Tibial nerve (tissue), 4 donors: ENCODE data around the gene BCL2. TPM values are rescaled to one million over a fixed set of nuclear protein-coding genes. Genes with fewer than 3 reads are reported as not detected.

Experiments
- DNase-seq, 2 donors: peaks; one replicate each; pipeline ENCODE4 v3.0.0-alpha.2; 2019; ENCODE audit warnings: low spot score in 2 of 2
- H3K27ac ChIP-seq, 4 donors: fragments of 200-600 bp; sonication (generic) in 3 of 4; one replicate each; pipeline ENCODE4 v1.5.1; 2017 to 2019; ENCODE audit warnings: mild to moderate bottlenecking in 1 of 4
- H3K27me3 ChIP-seq, 2 donors: fragments of 200-600 bp; sonication (generic) in 1 of 2; one replicate each; pipeline versions ENCODE4 v1.5.1 to v1.6.0; 2017 to 2019
- H3K36me3 ChIP-seq, 3 donors: fragments of 200-600 bp; sonication (generic); one replicate each; pipeline ENCODE4 v1.5.1; 2018 to 2019
- H3K4me1 ChIP-seq, 4 donors: fragments of 200-600 bp; sonication (generic) in 3 of 4; one replicate each; pipeline ENCODE4 v1.5.1; 2017 to 2019
- H3K4me3 ChIP-seq, 4 donors: fragments of 200-600 bp; sonication (generic) in 3 of 4; one replicate each; pipeline ENCODE4 v1.5.1; 2017 to 2019; ENCODE audit warnings: mild to moderate bottlenecking in 1 of 4, moderate library complexity in 1 of 4
- H3K9me3 ChIP-seq, 4 donors: fragments of 200-600 bp; sonication (generic) in 3 of 4; one replicate each; pipeline ENCODE4 v1.5.1; 2017 to 2019
- EP300 ChIP-seq, 2 donors: sonication (generic); formaldehyde crosslinking; IDR thresholded peaks; one replicate each; pipeline ENCODE4 v1.6.1; 2017; ENCODE audit warnings: antibody characterized with exemption in 2 of 2, mild to moderate bottlenecking in 1 of 2
- POLR2A ChIP-seq, 2 donors: fragments of 450-650 bp; IDR thresholded peaks; one replicate each; pipeline ENCODE4 v1.6.1; 2017; ENCODE audit warnings: antibody characterized with exemption in 2 of 2, mild to moderate bottlenecking in 2 of 2, moderate library complexity in 2 of 2
- WGBS, 2 donors: methylation state at CpG; one replicate each; pipeline ENCODE4 v1.1.5; 2018; 5-methylcytosine and 5-hydroxymethylcytosine counted together
- total RNA-seq, 4 donors: library from RNA; depleted of rRNA; stranded (reverse); fragments of >200 nt; gene quantifications; one replicate each; pipeline ENCODE4 v1.1.0, GENCODE V29; 2016
- TF ChIP-seq, protein P1 (sequence below), 5 experiments: fragments of 200-600 bp in 3 of 5; fragments of 450-650 bp in 2 of 5; sonication (generic) in 3 of 5; IDR thresholded peaks; one replicate each; pipeline ENCODE4 v1.5.1; 2016 to 2019; ENCODE audit warnings: antibody characterized with exemption in 5 of 5, mild to moderate bottlenecking in 3 of 5, moderate library complexity in 2 of 5

The BCL2 gene
- total RNA-seq, 4 donors from 2014 or later, result 54.7 to 79.1 (median 67.0) TPM

DNA sequence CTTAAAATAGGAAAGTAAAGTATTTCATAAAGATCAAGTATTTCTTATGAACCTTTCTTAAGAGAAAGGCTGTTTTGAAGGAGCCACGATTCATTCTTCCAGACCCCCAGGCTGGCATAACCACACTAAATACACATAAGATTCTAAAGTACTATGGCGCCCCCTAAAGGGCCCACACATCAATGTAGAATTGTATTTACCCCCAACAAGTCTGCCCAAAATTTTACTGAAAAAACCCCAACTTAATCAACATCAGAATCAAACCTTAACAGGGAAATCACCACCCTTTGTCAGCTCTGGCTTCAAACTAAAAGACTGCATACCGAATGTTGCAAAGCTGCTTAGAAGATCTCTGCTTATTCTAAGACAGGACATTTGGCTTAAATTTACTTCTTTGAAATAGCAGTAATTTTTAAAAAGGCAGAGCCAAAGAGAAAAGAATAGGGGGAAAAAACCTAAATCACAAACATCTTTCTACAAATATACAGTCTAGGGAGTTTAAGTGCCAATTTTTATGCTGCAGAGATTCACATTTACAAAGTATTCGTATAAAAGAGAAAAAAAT lies 20.4 kb upstream of the BCL2 start:
- H3K27ac ChIP-seq, result peak overlapping the region in 1 of 4 donors; percentile 90
- peaks cover 0 to 75% (median 15%) of the 10 kb centered on the region in 3 donors for H3K36me3 ChIP-seq
- H3K9me3 ChIP-seq, result no peaks in the 10 kb centered on the region
- no peaks in the 10 kb centered on the region for H3K27me3 ChIP-seq
- H3K4me1 ChIP-seq, result peaks cover 0 to 36% (median 0%) of the 10 kb centered on the region in 4 donors
- no peak overlapping the region for H3K4me3 ChIP-seq
- peak in 1 of 2 donors; percentile 54 for DNase-seq
- 15 to 32% methylated on average over 4 of the region's 4 CpGs for WGBS, 2 donors
- TF ChIP-seq, protein P1, sequence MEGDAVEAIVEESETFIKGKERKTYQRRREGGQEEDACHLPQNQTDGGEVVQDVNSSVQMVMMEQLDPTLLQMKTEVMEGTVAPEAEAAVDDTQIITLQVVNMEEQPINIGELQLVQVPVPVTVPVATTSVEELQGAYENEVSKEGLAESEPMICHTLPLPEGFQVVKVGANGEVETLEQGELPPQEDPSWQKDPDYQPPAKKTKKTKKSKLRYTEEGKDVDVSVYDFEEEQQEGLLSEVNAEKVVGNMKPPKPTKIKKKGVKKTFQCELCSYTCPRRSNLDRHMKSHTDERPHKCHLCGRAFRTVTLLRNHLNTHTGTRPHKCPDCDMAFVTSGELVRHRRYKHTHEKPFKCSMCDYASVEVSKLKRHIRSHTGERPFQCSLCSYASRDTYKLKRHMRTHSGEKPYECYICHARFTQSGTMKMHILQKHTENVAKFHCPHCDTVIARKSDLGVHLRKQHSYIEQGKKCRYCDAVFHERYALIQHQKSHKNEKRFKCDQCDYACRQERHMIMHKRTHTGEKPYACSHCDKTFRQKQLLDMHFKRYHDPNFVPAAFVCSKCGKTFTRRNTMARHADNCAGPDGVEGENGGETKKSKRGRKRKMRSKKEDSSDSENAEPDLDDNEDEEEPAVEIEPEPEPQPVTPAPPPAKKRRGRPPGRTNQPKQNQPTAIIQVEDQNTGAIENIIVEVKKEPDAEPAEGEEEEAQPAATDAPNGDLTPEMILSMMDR (IDR thresholded peaks at IDR 0.05), result peak; percentile 37 to 62 (median 54)
- TF ChIP-seq EP300 (IDR thresholded peaks at IDR 0.05) (no peak), POLR2A (IDR thresholded peaks at IDR 0.05) (no peak)

DNA sequence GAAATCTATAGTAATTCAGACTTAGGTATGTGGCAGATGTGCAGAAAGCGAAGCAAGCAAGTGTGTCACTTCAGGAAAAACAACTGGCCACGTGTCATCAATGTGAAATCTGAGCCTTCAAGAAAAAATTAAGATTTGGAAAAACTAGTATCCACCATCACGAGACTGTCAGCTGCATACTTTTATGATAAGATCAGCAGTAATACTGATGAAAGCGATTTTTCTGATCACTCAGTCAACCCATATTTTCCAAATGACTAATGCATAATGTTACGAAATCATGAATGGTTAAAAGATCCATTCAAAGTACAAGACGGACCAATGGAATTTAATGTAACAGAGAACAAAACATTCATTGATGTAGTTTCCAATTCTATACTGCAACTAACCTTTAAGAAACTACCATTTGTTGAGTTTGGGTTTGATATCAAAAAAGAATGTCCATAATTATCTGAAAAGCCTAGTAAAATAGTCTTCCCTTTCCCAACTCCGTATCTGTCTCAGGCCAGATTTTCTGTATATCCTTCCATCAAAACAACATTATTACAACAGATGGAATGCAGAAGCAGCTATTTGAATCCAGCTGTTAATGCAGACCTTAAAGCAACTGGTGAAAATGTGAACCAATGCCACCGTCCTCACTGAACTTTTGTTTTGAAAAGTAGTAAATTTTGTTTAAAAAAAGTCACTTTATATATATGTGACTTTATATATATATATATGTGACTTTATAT lies 17.0 kb upstream of the BCL2 start:
- DNase-seq, result no peak
- H3K27ac ChIP-seq, result peak overlapping the region; percentile 55 to 90 (median 80)
- H3K9me3 ChIP-seq, result no peaks in the 10 kb centered on the region
- TF ChIP-seq EP300 (IDR thresholded peaks at IDR 0.05) (peak; percentile 89 to 94), POLR2A (IDR thresholded peaks at IDR 0.05) (peak in 1 of 2 donors; percentile 2)
- TF ChIP-seq, protein P1 (IDR thresholded peaks at IDR 0.05), result no peak
- H3K36me3 ChIP-seq, result peaks cover 0 to 75% (median 10%) of the 10 kb centered on the region in 3 donors
- 32 to 38% methylated on average over 8 of the region's 8 CpGs for whole genome bisulfite sequencing, 2 donors
- H3K4me1 ChIP-seq, result peaks cover 0 to 36% (median 0%) of the 10 kb centered on the region in 4 donors
- H3K4me3 ChIP-seq, result no peak overlapping the region
- H3K27me3 ChIP-seq, result no peaks in the 10 kb centered on the region

DNA sequence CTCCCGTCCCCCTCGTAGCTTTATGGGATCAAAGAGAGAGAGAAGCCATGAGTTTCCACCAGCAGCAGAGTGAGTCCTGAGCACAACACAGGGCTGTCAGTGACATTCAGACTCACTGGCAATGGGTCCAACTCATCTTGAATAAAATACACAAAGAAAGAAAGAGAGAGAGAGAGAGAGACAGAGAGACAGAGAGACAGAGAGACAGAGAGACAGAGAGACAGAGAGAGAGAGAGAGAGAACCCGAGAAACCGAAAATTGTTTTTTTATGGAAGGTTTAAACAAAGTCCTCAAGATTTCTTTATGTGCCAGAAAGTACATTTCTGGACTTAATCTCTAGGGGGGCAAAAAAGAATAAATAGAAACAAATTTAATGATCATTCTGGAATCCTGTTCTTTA lies 11.5 kb upstream of the BCL2 start:
- DNase-seq, result no peak
- Histone ChIP-seq H3K27ac (peak overlapping the region in 2 of 4 donors; percentile 52 to 66), H3K27me3 (no peaks in the 10 kb centered on the region), H3K9me3 (no peaks in the 10 kb centered on the region), H3K4me3 (no peak overlapping the region), H3K4me1 (peaks cover 0 to 8% (median 0%) of the 10 kb centered on the region in 4 donors), H3K36me3 (peaks cover 0 to 53% (median 0%) of the 10 kb centered on the region in 3 donors)
- TF ChIP-seq POLR2A (IDR thresholded peaks at IDR 0.05), result no peak
- TF ChIP-seq, protein P1 (IDR thresholded peaks at IDR 0.05), result no peak
- no peak for TF ChIP-seq EP300 (IDR thresholded peaks at IDR 0.05)
- WGBS, 2 donors, result 58 to 63% methylated on average over 4 of the region's 4 CpGs

DNA sequence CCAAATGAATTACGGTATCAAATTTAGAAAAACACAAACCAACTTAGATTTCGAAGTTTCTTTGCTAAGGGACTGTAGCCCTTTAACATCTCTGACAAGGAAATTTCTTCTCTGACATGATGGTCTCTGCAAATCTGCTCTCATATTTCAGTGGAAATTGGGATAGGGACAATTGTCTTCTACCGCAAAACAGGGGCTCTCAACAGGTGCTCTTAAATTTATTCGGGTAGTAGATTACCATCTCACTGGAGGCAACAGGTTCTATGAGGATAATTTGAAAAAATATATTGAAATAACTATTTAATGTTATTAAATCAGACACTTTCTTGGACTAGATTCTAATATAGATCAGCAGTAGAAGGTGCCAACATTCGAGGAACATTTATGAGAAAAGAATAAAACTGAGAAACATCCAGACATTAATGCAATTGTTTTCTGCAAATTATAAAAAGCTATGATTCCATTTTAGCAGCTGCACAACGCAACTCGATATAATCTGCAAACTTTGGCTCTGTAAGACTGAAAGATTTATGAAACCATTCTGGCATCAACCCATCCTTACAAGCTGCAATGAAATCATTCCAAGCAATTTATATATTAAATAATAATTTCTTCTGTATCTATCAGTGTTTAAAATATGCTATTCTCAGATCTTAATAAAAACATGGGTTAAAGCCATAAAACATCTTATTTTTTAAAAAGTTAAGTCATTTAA lies 10.0 kb upstream of the BCL2 start:
- TF ChIP-seq, protein P1 (IDR thresholded peaks at IDR 0.05), result no peak
- TF ChIP-seq POLR2A (IDR thresholded peaks at IDR 0.05), result no peak
- TF ChIP-seq EP300 (IDR thresholded peaks at IDR 0.05), result no peak
- H3K27me3 ChIP-seq, result no peaks in the 10 kb centered on the region
- no peak for DNase-seq
- 57 to 66% methylated on average over 7 of the region's 7 CpGs for WGBS, 2 donors
- H3K4me1 ChIP-seq, result no peaks in the 10 kb centered on the region
- H3K36me3 ChIP-seq, result peaks cover 0 to 38% (median 0%) of the 10 kb centered on the region in 3 donors
- H3K9me3 ChIP-seq, result no peaks in the 10 kb centered on the region
- H3K4me3 ChIP-seq, result no peak overlapping the region
- H3K27ac ChIP-seq, result peak overlapping the region in 1 of 4 donors; percentile 66
